ENCODE data around the gene CLASRP. TPM values are rescaled to one million over a fixed set of nuclear protein-coding genes. Genes with fewer than 3 reads are reported as not detected.

The CLASRP gene
- polyA plus RNA-seq, 4 donors = 55.9 to 94.2 (median 64.6) TPM

- DNase-seq (ENCODE audit: low read depth in 4 of 4, low spot score in 3 of 4) = no peak
Measured at GRCh38 chr19:45076851-45077730, 38.2 kb downstream of the CLASRP start.

- no peak for DNase-seq (ENCODE audit: low read depth in 4 of 4, low spot score in 3 of 4)
Measured at GRCh38 chr19:45078390-45079062, 39.7 kb downstream of the CLASRP start.

GRCh38 chr19:45079063-45079910, 40.4 kb downstream of the CLASRP start, which contains the start of gene GEMIN7:
Gene GEMIN7 (plus strand): TSS chr19:45079260. CDS start chr19:45090115, 10,855 bp downstream.
- no peak for DNase-seq (ENCODE audit: low read depth in 4 of 4, low spot score in 3 of 4)

- DNase-seq (ENCODE audit: low read depth in 4 of 4, low spot score in 3 of 4) = no peak
Measured at GRCh38 chr19:45079911-45080370, 41.1 kb downstream of the CLASRP start.

GRCh38 chr19:45082170-45082569, 43.3 kb downstream of the CLASRP start:
- no peak for DNase-seq (ENCODE audit: low read depth in 4 of 4, low spot score in 3 of 4)

- no peak for DNase-seq (ENCODE audit: low read depth in 4 of 4, low spot score in 3 of 4)
Measured at GRCh38 chr19:45086480-45086879, 47.6 kb downstream of the CLASRP start.

- DNase-seq (ENCODE audit: low read depth in 4 of 4, low spot score in 3 of 4) = no peak
Measured at GRCh38 chr19:45087531-45087930, 48.7 kb downstream of the CLASRP start.

GRCh38 chr19:45090034-45090433, 51.2 kb downstream of the CLASRP start:
- no peak for DNase-seq (ENCODE audit: low read depth in 4 of 4, low spot score in 3 of 4)

- DNase-seq (ENCODE audit: low read depth in 4 of 4, low spot score in 3 of 4) = no peak
Measured at GRCh38 chr19:45090606-45091005, 51.8 kb downstream of the CLASRP start.

- peak; percentile 97 to 99 (median 98) for DNase-seq (ENCODE audit: low read depth in 4 of 4, low spot score in 3 of 4)
Measured at GRCh38 chr19:45091031-45091923, 52.4 kb downstream of the CLASRP start.

- DNase-seq (ENCODE audit: low read depth in 4 of 4, low spot score in 3 of 4) = peak; percentile 94 to 98 (median 96)
Measured at GRCh38 chr19:45092747-45093678, 54.2 kb downstream of the CLASRP start, which contains the start of gene PPP1R37. Gene PPP1R37 (plus strand): TSS chr19:45093179. CDS start chr19:45093326, 147 bp downstream.

- DNase-seq (ENCODE audit: low read depth in 4 of 4, low spot score in 3 of 4) = no peak
Measured at GRCh38 chr19:45094137-45094536, 55.3 kb downstream of the CLASRP start.

GRCh38 chr19:45094707-45095106, 55.9 kb downstream of the CLASRP start:
- DNase-seq (ENCODE audit: low read depth in 4 of 4, low spot score in 3 of 4) = no peak

- no peak for DNase-seq (ENCODE audit: low read depth in 4 of 4, low spot score in 3 of 4)
Measured at GRCh38 chr19:45095496-45096413, 56.9 kb downstream of the CLASRP start.

GRCh38 chr19:45096700-45097099, 57.9 kb downstream of the CLASRP start:
- no peak for DNase-seq (ENCODE audit: low read depth in 4 of 4, low spot score in 3 of 4)

- no peak for DNase-seq (ENCODE audit: low read depth in 4 of 4, low spot score in 3 of 4)
Measured at GRCh38 chr19:45097450-45097775, 58.6 kb downstream of the CLASRP start.

GRCh38 chr19:45097776-45098520, 59.1 kb downstream of the CLASRP start:
- DNase-seq (ENCODE audit: low read depth in 4 of 4, low spot score in 3 of 4) = no peak
